NOMO-1 (cell line): ENCODE measurements around the gene RNU6-7.
A peak's percentile ranks its signal among the peaks of the same experiment; 100 is the strongest.

Experiments used
- DNase-seq, 2 experiments: peaks; one replicate each; lab custom pipeline; 2025; ENCODE audit not compliant: unreplicated experiment in 2 of 2; lab: John Stamatoyannopoulos, UW

RNU6-7 gene

DNA sequence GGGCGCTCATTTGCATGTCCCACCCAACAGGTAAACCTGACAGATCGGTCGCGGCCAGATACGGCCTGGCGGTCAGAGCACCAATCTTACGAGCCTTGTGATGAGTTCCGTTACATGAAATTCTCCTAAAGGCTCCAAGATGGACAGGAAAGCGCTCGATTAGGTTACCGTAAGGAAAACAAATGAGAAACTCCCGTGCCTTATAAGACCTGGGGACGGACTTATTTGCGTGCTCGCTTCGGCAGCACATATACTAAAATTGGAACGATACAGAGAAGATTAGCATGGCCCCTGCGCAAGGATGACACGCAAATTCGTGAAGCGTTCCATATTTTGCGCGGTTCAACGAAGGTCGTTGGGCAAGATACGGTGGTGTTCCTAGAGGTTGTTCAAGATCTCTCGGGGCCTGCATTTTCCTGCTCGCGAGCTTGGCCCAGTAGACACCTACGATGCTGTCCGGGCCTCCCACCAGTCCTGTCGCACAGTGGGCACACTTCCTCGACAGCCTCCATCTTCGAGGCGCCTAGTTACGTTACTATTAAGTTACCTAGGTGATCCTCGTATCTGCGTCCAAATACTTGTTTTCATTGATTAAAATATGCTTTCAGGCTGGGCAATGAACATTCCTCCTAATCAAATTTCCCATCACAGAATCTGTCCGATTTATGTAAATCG, at the start of gene RNU6-7:
Gene RNU6-7, plus strand, starts transcription at position 230 of the 675 bp plus-strand sequence.
- DNase-seq: no peak

DNA sequence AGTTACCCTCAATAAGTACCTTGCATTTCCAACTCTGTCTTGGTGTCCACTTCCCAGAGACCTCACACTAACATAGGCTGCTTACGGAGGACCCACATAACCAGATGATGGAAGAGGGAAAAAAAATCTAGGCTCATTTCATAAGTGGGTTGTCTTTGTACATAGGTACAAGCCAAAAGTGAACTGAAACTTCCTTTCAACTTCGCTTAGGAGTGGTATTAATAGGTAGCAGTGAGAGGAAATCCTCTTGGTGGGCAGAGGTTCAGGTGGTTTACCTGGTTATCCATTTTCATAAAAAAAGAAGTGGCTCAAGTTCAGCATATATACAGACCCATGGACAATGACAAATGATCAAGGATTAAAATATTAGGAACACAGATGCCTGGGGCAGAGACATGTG, 35.8 kb upstream of the RNU6-7 start:
- DNase-seq: no peak

DNA sequence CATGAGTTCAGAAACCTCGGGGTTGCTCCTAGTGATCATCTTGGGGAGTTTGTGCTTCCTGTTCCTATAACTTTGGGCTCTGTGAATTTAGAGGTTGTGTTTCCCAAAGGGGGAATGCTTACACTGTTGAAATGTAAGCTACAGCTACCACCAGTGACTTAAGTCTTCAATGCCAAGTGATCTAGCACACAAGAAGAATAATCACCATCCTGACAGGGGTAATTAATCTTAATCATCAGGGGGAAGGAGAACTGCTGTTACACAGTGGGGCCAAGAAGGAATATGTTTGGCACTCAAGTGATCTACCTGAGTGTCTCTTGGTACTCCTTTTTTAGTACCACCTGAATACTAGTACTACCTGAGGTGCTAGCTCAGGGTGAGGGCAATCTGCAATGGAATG, 34.9 kb upstream of the RNU6-7 start:
- no peak for DNase-seq

DNA sequence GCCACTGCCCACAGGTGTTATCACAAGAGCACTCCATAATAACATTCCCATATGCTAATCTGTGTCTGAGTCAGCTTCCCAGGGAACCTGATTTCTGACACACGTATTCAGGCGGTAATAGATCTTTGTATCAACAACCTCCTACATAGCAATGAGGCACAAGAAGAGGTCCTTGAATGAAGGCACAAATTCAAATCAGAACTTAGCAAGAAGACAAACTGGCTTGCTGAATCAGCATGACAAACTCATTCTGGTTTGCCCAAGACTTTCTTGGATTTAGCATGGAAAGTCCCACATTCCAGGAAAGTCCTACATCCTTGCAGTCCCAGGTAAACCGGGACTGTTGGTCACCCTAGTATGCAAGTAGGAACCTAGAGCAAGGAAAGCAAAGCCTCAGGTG, 33.9 kb upstream of the RNU6-7 start:
- no peak for DNase-seq

DNA sequence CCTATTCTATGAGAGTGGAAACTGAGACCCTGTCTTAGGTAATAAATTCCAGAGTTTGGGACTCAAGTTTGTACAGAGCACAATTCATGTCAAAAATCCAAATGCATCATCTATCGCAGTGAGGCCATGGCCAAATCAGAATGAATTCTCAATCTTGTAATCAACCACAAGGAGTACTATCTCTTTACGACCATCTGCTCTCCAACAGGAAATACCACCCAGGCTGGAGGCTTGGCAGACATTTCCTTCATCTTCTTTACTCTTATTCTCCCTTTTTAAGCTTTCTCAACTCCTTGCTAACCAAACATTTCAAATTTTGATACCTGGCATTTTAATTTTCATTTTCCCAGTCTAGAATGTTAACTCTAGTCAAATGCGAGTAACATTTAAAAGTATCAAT, 32.7 kb upstream of the RNU6-7 start:
- DNase-seq: no peak

DNA sequence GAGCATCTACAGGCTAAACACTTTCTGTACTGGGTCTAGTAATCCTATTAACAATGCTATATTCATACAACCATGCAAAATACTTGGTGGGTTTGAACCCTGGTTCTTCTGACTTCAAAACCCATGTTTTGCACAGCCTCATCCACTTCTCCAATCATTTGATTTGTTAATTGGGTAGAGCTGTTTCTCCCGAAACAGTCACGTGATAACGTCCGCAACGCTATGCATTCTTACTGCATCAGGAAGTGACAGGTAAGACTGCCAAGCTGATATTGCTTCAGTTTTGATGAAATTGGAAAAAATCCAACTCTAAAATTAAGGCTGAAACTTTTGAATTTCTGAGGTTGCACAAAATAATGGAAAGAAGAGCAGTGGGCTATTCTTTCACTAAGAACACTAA, 30.4 kb upstream of the RNU6-7 start:
- no peak for DNase-seq

DNA sequence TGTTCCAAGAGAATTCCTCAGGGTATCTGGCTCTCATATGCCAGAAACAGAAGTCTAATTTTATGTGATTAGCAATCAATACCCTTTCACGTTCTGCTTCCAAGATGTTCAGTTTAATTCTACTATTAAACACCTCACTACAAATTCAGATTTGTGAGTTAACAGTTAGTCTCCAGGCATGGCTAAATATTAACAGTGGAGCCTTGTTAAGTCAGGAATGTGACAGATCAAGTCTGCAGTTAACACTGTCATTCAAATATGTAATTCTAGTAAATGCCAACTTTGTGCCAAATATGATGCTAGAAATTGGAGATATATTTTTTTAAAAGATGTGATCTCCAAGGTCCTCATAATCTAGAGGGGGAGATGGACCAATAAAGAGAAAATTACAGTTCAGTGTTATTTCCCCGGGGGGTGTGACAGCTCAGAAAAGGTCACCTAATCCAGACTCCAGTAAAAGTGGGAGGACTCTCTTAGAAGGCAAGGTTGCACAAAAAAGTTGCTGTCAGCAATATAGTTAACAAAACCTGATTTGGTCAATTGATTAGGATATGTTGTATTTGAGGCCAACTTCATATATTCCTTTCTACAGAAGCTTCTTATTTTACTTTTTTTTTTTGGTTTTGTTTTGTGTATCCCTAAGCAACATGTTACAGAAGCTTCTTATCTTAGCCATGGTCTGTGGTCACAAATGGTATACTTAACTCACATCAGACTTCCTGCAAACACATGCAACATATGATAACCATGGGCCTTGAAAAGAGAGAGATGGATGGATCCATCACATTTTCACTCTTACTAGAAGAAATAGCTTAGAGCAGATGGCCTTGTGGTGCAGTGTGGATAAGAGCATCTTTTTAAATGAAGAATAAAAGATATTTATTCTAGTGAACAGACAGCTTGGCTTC, 18.4 kb upstream of the RNU6-7 start:
- no peak for DNase-seq

DNA sequence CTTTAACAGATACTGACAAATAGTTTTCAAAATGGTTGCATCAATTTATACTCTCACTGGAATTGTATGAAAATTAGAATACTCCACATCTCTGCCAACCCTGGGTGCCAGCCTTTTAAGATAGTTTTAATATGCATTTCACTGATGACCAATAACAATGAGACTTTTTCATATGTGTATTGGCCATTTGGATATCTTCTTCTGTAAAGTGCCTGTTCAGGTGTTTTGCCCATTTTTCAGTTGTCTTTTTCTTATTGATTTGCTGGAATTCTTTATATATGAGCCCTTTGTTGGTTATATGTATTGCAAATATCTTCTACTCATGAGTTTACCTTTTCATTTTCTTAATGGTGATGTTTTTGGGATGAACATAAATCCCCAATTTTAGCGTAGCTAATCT, 16.7 kb upstream of the RNU6-7 start:
- DNase-seq: no peak

DNA sequence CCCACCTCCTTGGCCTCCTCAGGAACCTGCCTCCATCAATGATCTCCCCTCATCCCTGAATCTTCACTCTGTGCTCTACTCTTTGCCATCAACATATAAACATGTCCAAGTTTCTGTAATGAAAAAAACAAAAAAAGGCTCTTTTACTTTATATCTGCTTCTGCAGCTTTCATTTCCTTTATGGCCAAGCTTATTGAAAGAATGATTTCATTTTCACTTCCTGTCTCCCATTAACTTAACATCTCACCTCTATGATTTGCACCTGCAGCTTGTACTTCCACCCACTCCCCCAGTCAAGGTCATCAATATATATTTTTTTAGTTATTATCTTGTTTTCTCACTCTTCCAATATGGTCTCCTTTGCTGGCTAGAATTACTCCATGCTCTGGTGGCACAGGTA, 15.6 kb upstream of the RNU6-7 start:
- DNase-seq: no peak

DNA sequence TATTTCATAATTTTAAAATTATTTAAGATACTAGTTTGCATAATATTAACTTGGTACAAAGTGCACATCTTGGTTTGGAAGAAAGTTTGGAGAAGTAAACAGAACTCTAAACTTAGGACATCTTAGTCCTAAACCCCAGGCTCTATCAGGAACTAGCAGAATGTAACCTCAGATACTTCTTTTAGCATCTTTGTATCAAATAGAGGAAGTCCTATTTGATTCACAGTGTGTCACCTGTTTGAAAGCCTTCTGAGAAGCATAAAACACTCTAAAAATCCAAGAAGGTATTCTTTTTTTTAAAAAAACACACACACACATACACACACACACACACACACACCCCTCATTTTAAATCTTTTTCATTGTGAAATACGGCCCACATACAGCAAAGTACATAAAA, 12.0 kb upstream of the RNU6-7 start:
- no peak for DNase-seq

DNA sequence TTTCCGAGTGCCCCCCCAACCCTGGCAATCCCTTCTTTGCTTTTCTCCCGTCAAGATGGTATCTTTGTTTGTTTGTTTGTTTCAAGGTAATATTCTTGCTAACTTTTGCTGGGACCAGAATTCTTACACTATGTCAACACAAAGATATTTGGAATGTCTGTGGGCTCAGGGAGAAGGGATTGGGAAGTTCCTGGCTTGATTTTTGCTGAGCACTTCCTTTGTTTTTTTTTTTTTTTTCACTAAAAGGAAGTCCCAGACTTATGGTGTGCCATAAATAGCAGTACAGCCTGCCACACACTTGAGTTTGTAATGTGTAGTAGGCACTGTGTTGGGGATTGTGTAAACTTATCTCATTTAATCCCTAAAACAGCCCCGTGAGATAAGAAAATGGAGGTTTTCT, 11.2 kb upstream of the RNU6-7 start:
- no peak for DNase-seq

DNA sequence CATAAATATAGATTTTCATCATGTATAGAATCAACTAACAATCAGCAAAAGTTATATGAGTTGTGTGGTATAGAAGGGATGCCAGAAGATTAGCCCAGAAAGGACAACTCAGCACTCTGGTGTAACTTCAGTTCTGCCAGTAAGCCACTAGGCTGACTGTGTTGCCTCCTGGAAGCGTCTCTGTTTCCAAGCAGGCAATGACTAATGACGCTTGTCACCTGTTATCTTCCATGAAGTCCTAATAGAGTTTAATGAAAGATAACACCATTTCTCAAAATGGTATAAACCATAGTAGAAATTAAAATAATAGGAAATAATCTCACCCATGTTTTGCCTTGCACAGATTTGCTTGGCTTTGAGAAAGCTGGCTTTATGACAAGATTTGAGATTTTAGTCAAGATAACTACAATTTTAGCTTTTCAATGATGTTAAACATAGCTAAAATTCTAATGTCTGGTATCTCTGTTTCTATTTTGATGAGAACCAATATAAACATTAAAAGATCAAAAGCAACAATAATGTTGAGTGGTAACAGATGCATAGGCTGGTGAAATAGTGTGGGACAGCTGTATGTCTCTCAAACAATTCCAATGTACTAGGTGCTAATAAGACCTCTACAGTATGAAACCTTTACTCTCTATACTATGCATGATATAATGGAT, 9.0 kb upstream of the RNU6-7 start:
- DNase-seq: no peak

DNA sequence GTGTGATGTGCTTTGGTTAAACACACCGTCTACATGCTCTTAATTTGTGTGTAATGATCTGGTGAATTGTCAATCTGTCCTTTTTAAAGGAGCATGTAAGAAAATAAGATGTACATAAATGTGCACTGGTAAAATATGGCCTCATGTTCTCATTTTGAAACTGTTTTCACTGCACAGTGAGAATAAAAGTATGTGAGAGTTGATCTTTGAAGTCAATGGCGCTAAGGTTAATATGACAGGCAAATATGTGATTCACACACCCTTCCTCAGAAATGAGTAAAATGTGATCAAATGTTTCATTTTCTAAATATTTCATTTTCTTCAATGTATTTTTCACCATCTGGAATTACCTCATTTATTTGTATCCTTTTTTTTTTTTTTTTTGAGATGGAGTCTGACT, 8.3 kb upstream of the RNU6-7 start:
- no peak for DNase-seq

DNA sequence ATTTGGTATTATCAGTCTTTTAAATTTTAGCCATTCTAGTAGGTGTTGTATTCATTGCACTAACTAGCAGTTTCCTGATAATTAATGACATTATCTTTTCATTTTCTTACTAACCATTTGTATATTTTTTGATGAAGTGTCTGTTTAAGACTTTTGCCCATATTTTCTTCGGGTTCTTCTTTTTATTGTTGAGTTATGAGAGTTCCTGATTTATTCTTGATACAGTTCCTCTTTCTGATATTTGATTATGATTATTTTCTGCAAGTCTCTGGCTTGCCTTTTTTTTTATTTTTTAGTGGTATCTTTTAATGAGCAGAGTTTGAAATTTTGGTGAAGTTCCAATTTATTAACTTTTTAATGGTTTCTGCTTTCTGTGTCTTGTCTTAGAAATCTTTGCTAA, 6.2 kb upstream of the RNU6-7 start:
- DNase-seq: no peak

DNA sequence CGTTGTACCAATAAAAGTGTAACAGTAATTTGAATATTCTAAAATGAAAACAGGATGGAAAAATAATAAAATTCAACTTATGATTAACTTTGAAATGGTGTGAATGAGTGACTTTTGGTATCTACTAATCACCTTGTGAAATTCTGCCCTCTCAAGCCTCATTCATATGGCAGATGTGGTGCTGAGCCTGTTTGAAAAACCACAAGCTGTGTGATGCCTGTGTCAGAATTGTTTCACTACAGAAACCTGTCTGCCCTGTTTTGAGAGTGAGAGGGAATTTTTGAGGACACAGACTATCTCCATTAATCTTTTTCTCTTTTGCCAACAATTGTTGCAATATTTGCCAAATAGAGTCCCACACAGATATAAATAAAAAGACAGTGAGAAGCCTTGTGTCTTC, 3.9 kb upstream of the RNU6-7 start:
- no peak for DNase-seq

DNA sequence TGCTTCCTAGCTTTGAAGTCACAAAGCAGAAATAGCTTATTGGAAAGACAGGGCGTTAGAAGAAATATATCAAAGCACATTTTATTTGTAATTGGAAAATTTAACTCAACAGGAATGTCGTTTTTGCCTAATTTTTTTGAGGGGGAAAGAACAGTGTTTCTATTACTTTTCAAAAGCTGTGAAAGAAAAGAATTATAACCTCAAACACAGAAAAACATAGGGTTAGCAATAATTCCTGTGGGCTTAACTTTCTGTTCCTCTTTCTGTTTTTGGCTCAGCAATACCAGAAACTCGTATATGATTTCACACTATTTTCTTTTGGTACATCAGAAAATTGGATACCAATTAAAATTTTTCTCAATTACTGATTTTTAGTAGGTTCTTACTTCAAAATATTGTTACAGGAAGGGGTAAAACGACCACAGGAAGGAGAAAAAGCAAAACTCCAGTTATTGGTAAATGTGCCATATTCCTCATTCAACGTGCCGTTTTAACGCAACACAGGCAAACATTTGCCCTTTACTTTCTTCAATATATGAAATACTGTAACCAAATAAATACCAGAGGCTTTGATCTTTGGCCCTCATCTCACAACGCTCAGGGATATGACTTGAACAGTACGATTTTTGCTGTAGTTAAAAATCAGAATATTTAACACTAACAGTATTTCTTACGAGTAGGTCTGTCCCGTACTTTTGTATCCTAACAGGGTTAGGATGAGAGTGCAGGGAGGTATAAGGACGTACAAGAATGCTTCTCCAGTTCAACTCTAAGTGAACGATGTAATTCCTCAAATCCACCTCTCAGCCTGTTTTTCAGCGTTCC, 1.3 kb upstream of the RNU6-7 start:
- DNase-seq: peak; percentile 28 to 69

DNA sequence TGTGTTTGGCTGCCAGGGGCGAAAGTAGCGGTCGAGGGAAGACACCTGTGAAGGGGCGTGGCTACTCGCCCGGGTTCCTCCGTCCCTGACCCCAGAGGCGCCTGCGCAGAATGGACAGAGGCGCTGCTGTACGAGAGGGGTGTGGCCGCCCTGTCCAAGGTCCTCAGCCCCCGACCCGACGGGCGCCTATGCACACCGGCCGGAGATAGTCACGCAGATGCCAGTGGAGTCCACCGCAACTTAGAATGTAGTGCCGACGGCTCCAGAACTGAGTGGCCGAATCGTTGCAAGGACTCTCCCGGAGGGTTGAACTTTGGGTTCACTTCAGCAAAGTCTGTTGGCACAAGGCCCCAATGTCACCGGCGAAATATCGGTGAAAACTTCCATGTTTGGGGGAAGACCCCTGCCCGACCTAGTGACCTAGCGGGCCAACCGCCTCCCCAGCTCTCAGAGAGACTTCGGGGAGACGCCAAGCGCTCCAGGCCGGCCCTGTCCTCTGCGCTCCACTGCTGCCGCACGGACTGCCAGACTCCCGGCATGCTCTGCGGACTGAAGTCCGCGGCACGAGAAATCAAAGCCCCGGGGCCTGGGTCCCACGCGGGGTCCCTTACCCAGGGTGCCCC, 541 bp upstream of the RNU6-7 start:
- DNase-seq: no peak

DNA sequence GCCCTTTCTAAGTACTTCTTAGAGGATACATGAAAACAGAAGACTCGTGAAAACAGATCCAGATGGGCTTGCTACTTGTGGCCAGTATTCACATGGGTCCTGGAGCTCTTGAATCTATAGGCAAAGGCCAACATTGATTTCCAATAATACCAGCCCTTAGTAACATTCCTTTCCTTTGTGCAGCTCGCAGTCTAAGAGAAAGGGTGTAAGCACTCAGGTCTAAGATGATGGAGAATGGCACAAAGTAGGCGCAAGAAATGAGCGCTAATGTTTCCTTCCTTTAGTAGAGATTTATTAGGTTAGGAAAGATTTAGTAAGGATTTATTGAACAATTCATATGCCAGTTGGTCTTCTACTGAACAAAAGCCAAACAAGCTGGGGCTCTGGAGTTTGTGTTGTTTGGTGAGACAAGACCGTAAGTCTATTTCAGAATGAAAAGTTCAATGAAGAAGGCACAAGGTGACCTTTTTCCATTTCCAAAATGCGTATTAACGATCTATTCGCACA, 699 bp downstream of the RNU6-7 start:
- no peak for DNase-seq

DNA sequence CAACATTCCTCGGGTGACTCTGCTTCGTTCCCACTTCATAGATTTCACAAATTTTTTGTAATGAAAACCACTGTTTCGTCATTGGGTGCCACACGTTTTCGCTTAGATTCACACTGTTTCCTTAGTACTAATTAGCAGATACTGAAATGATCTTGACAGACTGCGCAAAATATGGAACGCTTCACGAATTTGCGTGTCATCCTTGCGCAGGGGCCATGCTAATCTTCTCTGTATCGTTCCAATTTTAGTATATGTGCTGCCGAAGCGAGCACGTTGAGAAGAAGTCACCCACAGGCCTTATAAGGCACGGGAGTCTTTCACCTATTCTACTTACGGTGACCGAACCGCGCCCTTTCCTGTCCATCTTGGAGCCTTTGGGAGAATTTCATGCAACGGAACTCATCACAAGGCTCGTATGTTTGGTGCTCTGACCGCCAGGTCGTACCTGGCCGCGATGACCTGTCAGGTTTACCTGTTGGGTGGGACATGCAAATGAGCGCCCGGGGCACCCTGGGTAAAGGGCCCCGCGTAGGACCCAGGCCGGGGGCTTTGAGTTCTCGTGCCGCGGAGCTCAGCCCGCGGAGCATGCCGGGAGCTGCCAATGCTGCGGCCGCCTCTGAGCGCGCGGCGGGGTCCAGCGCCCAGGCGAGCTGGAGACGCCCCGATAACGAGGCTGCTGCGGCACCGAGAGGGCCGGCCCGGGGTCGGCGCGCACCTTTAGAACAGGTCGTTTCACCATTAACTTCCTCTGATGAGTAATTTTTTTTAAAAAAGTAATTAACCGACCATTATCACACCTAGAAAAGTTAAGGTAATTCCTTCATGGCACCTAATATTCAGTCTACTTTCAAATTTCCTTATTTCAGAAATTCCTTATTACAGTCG, 1.4 kb downstream of the RNU6-7 start, which contains the start of gene RNU6-8:
Gene RNU6-8, minus strand, starts transcription at position 272 of the 885 bp plus-strand sequence.
- peak; percentile 11 to 46 for DNase-seq
